ENCODE results near the gene TYMP. TPM values are rescaled to one million over a fixed set of nuclear protein-coding genes. Genes with fewer than 3 reads are reported as not detected.

TYMP gene
- total RNA-seq (2012; rRNA removed): 0.18 and 0.28 TPM in 2 replicates
- 0.74 and 1.5 TPM in 2 replicates for polyA plus RNA-seq (2012; rRNA removed)
- 3.5 and 3.6 TPM in 2 replicates for polyA plus RNA-seq (2012; cell fraction: cytosol; rRNA removed)
- polyA plus RNA-seq (2012; cell fraction: nucleus; rRNA removed; ENCODE audit: low replicate concordance): 3.0 and 7.2 TPM in 2 replicates
- Bru-seq, nascent RNA: percentile 23 among the genes with signal in this experiment
- BruChase-seq, experiment 1, labeled RNA remaining after a 6-hour chase: percentile 26 among the genes with signal in this experiment
- BruChase-seq, experiment 2, labeled RNA remaining after a 2-hour chase: percentile 27 among the genes with signal in this experiment
- long read RNA-seq, partial matches to known transcripts: 4 of 32 reads
- long read RNA-seq, other reads (novel, unspliced or antisense): 24 of 32 reads

GRCh38 chr22:50529897-50530579 lies at the start of gene TYMP:
Gene TYMP, minus strand, starts transcription at chr22:50530012. Its CDS starts 303 bp downstream, at chr22:50529709.
- peak within 1 kb of the TSS; percentile 69 for H3K4me2 ChIP-seq (ENCODE audit: low read depth, low read length)
- peaks cover 4 to 20% of the 10 kb centered on the region in 2 experiments; a peak in 2 of 4 replicates for H3K79me1 ChIP-seq (ENCODE audit: low read depth in 1 of 2, low read length in 2 of 2)
- 0 out of 2 replicates have a peak, but pooled peaks have one; percentile 27 for TF ChIP-seq BHLHE40 (IDR thresholded peaks at IDR 0.05; ENCODE audit: low read depth, low read length)
- TF ChIP-seq MAZ (IDR thresholded peaks at IDR 0.05; ENCODE audit: borderline replicate concordance, low read depth, low read length): 0 out of 2 replicates have a peak, but pooled peaks have one; percentile 10
- no peak for TF ChIP-seq NFE2L2 (IDR thresholded peaks at IDR 0.05; ENCODE audit: low read depth, low read length)
- no peak for TF ChIP-seq USF2 (IDR thresholded peaks at IDR 0.05; ENCODE audit: low read depth, low read length)
- peak within 1 kb of the TSS; percentile 82 for H3K4ac ChIP-seq (ENCODE audit: low read depth, low read length)
- ATAC-seq (ENCODE audit: low read depth): peak; percentile 4
- H4K91ac ChIP-seq (ENCODE audit: insufficient read depth, low read depth, low read length): peak within 1 kb of the TSS; percentile 77
- H2AFZ ChIP-seq (replicated peaks; ENCODE audit: low read length, poor library complexity): peak within 1 kb of the TSS; percentile 89
- H3K36me3 ChIP-seq (ENCODE audit: control insufficient read depth, insufficient read depth, low read length): no peaks in the 10 kb centered on the region
- no peaks in the 10 kb centered on the region for H4K20me1 ChIP-seq (ENCODE audit: insufficient read depth, low read length)
- H2BK120ac ChIP-seq (ENCODE audit: low read depth, low read length): peak within 1 kb of the TSS; percentile 27; the same call in 1 of the 2 replicates
- H3K23ac ChIP-seq (ENCODE audit: low read depth, low read length): peak within 1 kb of the TSS; percentile 72; the same call in 1 of the 2 replicates
- 4% methylated on average over 46 of the region's 92 CpGs; no CpG with 5 or more reads in 1 of the 2 experiments for WGBS, 2 experiments (ENCODE audit: extremely low coverage in 2 of 2, insufficient read length in 1 of 2)
- BruUV-seq (replicated peaks): no TSS peak
- H3K18ac ChIP-seq (ENCODE audit: low read depth, low read length): no peak within 1 kb of the TSS
- H3K27me3 ChIP-seq (ENCODE audit: control insufficient read depth, insufficient read depth, low read length): peaks cover 5% of the 10 kb centered on the region; the same call in 1 of the 2 replicates
- in situ Hi-C loops (cut with MboI; ENCODE audit: low sequenced_read_pairs): loop anchor here (5.0 kb wide), 1 partner anchor 47 kb away; the partner anchor contains the start of gene CPT1B
- dilution Hi-C loops (cut with HindIII; ENCODE audit: low sequenced_read_pairs, unreplicated experiment): no loop called here
- peak within 1 kb of the TSS; percentile 81 for H2AK5ac ChIP-seq (ENCODE audit: low read depth, low read length)
- CTCF ChIA-PET: no interaction called here
- H3K14ac ChIP-seq (replicated peaks; ENCODE audit: low read depth, low read length): peak within 1 kb of the TSS; percentile 42; the same call in 1 of the 2 replicates
- H3K4me1 ChIP-seq (ENCODE audit: control insufficient read depth, insufficient read depth, low read length): peaks cover 19% of the 10 kb centered on the region
- H4K8ac ChIP-seq (ENCODE audit: low read depth in 2 of 2, low read length in 2 of 2): peak within 1 kb of the TSS; percentile 53 to 91; a peak in 3 of 4 replicates
- peak within 1 kb of the TSS; percentile 21 for H3K4me3 ChIP-seq (ENCODE audit: insufficient read depth, low read depth, low read length)
- peak within 1 kb of the TSS; percentile 96 for H2AK9ac ChIP-seq (replicated peaks; ENCODE audit: low read depth, low read length, poor library complexity)
- no peak within 1 kb of the TSS for H3K9ac ChIP-seq (ENCODE audit: low read depth, low read length)
- H3K9me1 ChIP-seq (ENCODE audit: insufficient read depth, low read length): peaks cover 13% of the 10 kb centered on the region; the same call in 1 of the 2 replicates
- H2BK20ac ChIP-seq (ENCODE audit: low read depth, low read length): no peak within 1 kb of the TSS
- DNase-seq: peak; percentile 44
- no peak within 1 kb of the TSS; the same call in 2 of the 3 replicates for H2BK15ac ChIP-seq (ENCODE audit: low read depth, low read length)
- no peak within 1 kb of the TSS for H2BK5ac ChIP-seq (ENCODE audit: low read depth, low read length, poor library complexity, severe bottlenecking)
- intact Hi-C loops (cut with micrococcal nuclease): loop anchor here (5.0 kb wide), 1 partner anchor 52 kb away; the partner anchor contains the start of gene CHKB
- no peaks in the 10 kb centered on the region for H3K9me3 ChIP-seq (ENCODE audit: control insufficient read depth, insufficient read depth, low read length)
- POLR2A ChIA-PET (ENCODE audit: unreplicated experiment): interaction anchor here (0.6 kb wide), 1 partner anchor 14 kb away, joined by 3 read pairs; no protein-coding TSS in a partner anchor
- no peak within 1 kb of the TSS; the same call in 1 of the 2 replicates for H3K27ac ChIP-seq (ENCODE audit: insufficient read depth, low read length)
- 0 out of 2 replicates have a peak within 1 kb of the TSS, but pooled peaks have one; percentile 12 for H3K56ac ChIP-seq (ENCODE audit: extremely low read depth, insufficient read depth, low read length)
- peak within 1 kb of the TSS; percentile 49 for H4K5ac ChIP-seq (ENCODE audit: low read depth, low read length)
